Left renal cortex interstitium (tissue), 4 donors: Measurements from ENCODE around the gene EDAR. TPM values are rescaled to one million over a fixed set of nuclear protein-coding genes. Genes with fewer than 3 reads are reported as not detected.

ENCODE experiments used
- DNase-seq, 4 donors: peaks; one replicate each; pipeline ENCODE4 v3.0.0-alpha.2; 2013; ENCODE audit warnings: low read depth in 4 of 4, low spot score in 2 of 4, missing footprints in 1 of 4
- polyA plus RNA-seq, 4 donors: library from polyadenylated mRNA; unstranded; fragments of 120-200 nt; gene quantifications; one replicate each; pipeline ENCODE4 v1.2.1, GENCODE V29; 2013; ENCODE audit not compliant: insufficient read length in 4 of 4

The EDAR gene
- polyA plus RNA-seq, 4 donors, result 2.5 to 3.6 (median 3.3) TPM

- DNase-seq, result no peak
These were observed 62.2 kb downstream of the EDAR start for GRCh38 chr2:108926561-108927380.

GRCh38 chr2:108925735-108926134, 63.3 kb downstream of the EDAR start:
- no peak for DNase-seq

- DNase-seq, result no peak
These were observed 63.7 kb downstream of the EDAR start for GRCh38 chr2:108925286-108925685.

GRCh38 chr2:108924580-108925251, 64.3 kb downstream of the EDAR start:
- no peak for DNase-seq

GRCh38 chr2:108923736-108924579, 65.1 kb downstream of the EDAR start:
- no peak for DNase-seq

GRCh38 chr2:108923019-108923700, 65.9 kb downstream of the EDAR start:
- DNase-seq, result no peak

GRCh38 chr2:108922141-108922915, 66.7 kb downstream of the EDAR start:
- DNase-seq, result no peak

GRCh38 chr2:108921096-108922030, 67.7 kb downstream of the EDAR start:
- DNase-seq, result no peak

- DNase-seq, result no peak
These were observed 68.3 kb downstream of the EDAR start for GRCh38 chr2:108920686-108921085.

GRCh38 chr2:108919571-108920373, 69.2 kb downstream of the EDAR start:
- no peak for DNase-seq

GRCh38 chr2:108918941-108919341, 70.1 kb downstream of the EDAR start:
- no peak for DNase-seq

GRCh38 chr2:108918156-108918874, 70.7 kb downstream of the EDAR start:
- no peak for DNase-seq

GRCh38 chr2:108917526-108917925, 71.5 kb downstream of the EDAR start:
- no peak for DNase-seq

GRCh38 chr2:108916796-108917421, 72.1 kb downstream of the EDAR start:
- no peak for DNase-seq

GRCh38 chr2:108916122-108916795, 72.8 kb downstream of the EDAR start:
- DNase-seq, result no peak

GRCh38 chr2:108912629-108912902, 76.5 kb downstream of the EDAR start:
- DNase-seq, result no peak
